Gastrocnemius medialis (tissue), 4 donors: ENCODE results near the gene CMKLR1. TPM values are rescaled to one million over a fixed set of nuclear protein-coding genes. Genes with fewer than 3 reads are reported as not detected.

Experiments
- ATAC-seq, 2 donors: fragments of 150-250 bp; one replicate each; pipeline ENCODE4 v1.9.1; 2016
- DNase-seq, 2 donors: peaks; one replicate each; pipeline ENCODE4 v3.0.0-alpha.2; 2019
- H3K27ac ChIP-seq, 4 donors: fragments of 200-600 bp; sonication (generic); 1 replicate in 1 of 4; 2 replicates in 3 of 4; pipeline ENCODE4 v1.5.1; 2016 to 2018; ENCODE audit warnings: mild to moderate bottlenecking in 2 of 4, moderate library complexity in 1 of 4
- H3K27me3 ChIP-seq, 3 donors: fragments of 200-600 bp; sonication (generic) in 2 of 3; 1 replicate in 1 of 3; 2 replicates in 2 of 3; pipeline versions ENCODE4 v1.5.1 to v1.6.0; 2016 to 2019; ENCODE audit warnings: mild to moderate bottlenecking in 1 of 3, moderate library complexity in 1 of 3
- H3K36me3 ChIP-seq, 2 donors: fragments of 200-600 bp; sonication (generic) in 1 of 2; one replicate each; pipeline ENCODE4 v1.5.1; 2017 to 2018
- H3K4me1 ChIP-seq, 2 donors: fragments of 200-600 bp; sonication (generic) in 1 of 2; one replicate each; pipeline ENCODE4 v1.5.1; 2016 to 2017; ENCODE audit warnings: mild to moderate bottlenecking in 2 of 2
- H3K4me3 ChIP-seq, 4 donors: fragments of 200-600 bp; sonication (generic) in 3 of 4; 1 replicate in 1 of 4; 2 replicates in 3 of 4; pipeline ENCODE4 v1.5.1; 2016 to 2019; ENCODE audit warnings: mild to moderate bottlenecking in 2 of 4
- H3K9me3 ChIP-seq, 3 donors: fragments of 200-600 bp; sonication (generic) in 2 of 3; 1 replicate in 1 of 3; 2 replicates in 2 of 3; pipeline ENCODE4 v1.5.1; 2016 to 2019
- CTCF ChIP-seq, 5 experiments: fragments of 450-650 bp in 3 of 5; fragments of 200-600 bp in 2 of 5; sonication (generic) in 2 of 5; IDR thresholded peaks in 4 of 5; conservative IDR thresholded peaks in 1 of 5; 1 replicate in 4 of 5; 2 replicates in 1 of 5; pipeline ENCODE4 v1.5.1; 2016 to 2019; ENCODE audit warnings: antibody characterized with exemption in 5 of 5, mild to moderate bottlenecking in 3 of 5, moderate library complexity in 3 of 5
- POLR2A ChIP-seq, 2 donors: fragments of 450-650 bp; IDR thresholded peaks; one replicate each; pipeline ENCODE4 v1.6.1; 2017; ENCODE audit warnings: antibody characterized with exemption in 2 of 2, mild to moderate bottlenecking in 2 of 2, moderate library complexity in 2 of 2
- in situ Hi-C, 4 donors: fragments of 200-750 bp; cut with MboI; loops; one replicate each; pipeline versions ENCODE4 v1.15.0 to v1.8.0; 2017; ENCODE audit warnings: low sequenced_read_pairs in 4 of 4
- intact Hi-C: fragments of 100-400 bp; cut with DNase I; formaldehyde crosslinking; loops from one replicate; pipeline ENCODE4 v1.15.1; 2023; ENCODE audit warnings: low total_unique reads
- total RNA-seq, 4 donors: library from RNA; depleted of rRNA; stranded (reverse); fragments of >200 nt; gene quantifications; one replicate each; pipeline versions ENCODE4 v1.1.0 to v1.2.3, GENCODE V29; 2016

Gene CMKLR1
- total RNA-seq, 4 donors from 2014 or later: 2.5 to 5.6 (median 4.4) TPM

GRCh38 chr12:108255252-108255602 lies 83.9 kb downstream of the CMKLR1 start:
- no peak for TF ChIP-seq POLR2A (IDR thresholded peaks at IDR 0.05)
- TF ChIP-seq CTCF (IDR thresholded peaks at IDR 0.05 in 4 of 5, conservative IDR thresholded peaks at IDR 0.05 in 1 of 5): no peak
- no peaks in the 10 kb centered on the region for H3K4me1 ChIP-seq
- in situ Hi-C loops (no loop called here), intact Hi-C loops (no loop called here)
- DNase-seq (no peak), ATAC-seq (no peak)
- H3K4me3 ChIP-seq: no peak overlapping the region
- peaks cover 0 to 2% (median 0%) of the 10 kb centered on the region in 3 donors for H3K27me3 ChIP-seq
- no peaks in the 10 kb centered on the region for H3K36me3 ChIP-seq
- no peak overlapping the region for H3K27ac ChIP-seq
- H3K9me3 ChIP-seq: no peaks in the 10 kb centered on the region

- no peak for DNase-seq
- TF ChIP-seq CTCF (IDR thresholded peaks at IDR 0.05 in 4 of 5, conservative IDR thresholded peaks at IDR 0.05 in 1 of 5) (no peak), POLR2A (IDR thresholded peaks at IDR 0.05) (no peak)
- ATAC-seq: no peak
Observed at GRCh38 chr12:108254517-108255251, 84.4 kb downstream of the CMKLR1 start.

GRCh38 chr12:108254030-108254429 lies 85.1 kb downstream of the CMKLR1 start:
- no peak for TF ChIP-seq CTCF (IDR thresholded peaks at IDR 0.05 in 4 of 5, conservative IDR thresholded peaks at IDR 0.05 in 1 of 5)
- no peaks in the 10 kb centered on the region for H3K36me3 ChIP-seq
- no peak for DNase-seq
- intact Hi-C loops (no loop called here), in situ Hi-C loops (no loop called here)
- H3K9me3 ChIP-seq: no peaks in the 10 kb centered on the region
- H3K27ac ChIP-seq: no peak overlapping the region
- no peak overlapping the region for H3K4me3 ChIP-seq
- H3K4me1 ChIP-seq: no peaks in the 10 kb centered on the region
- peaks cover 0 to 5% (median 0%) of the 10 kb centered on the region in 3 donors for H3K27me3 ChIP-seq
- ATAC-seq: no peak

More at GRCh38 chr12:108254517-108255251, 84.4 kb downstream of the CMKLR1 start:
- peaks cover 0 to 2% (median 0%) of the 10 kb centered on the region in 3 donors for H3K27me3 ChIP-seq
- no peak overlapping the region for H3K27ac ChIP-seq
- H3K9me3 ChIP-seq: no peaks in the 10 kb centered on the region
- in situ Hi-C loops: no loop called here
- intact Hi-C loops: no loop called here
- no peaks in the 10 kb centered on the region for H3K36me3 ChIP-seq
- H3K4me1 ChIP-seq: no peaks in the 10 kb centered on the region
- H3K4me3 ChIP-seq: no peak overlapping the region

GRCh38 chr12:108253540-108253939 lies 85.6 kb downstream of the CMKLR1 start:
- in situ Hi-C loops (no loop called here), intact Hi-C loops (no loop called here)
- H3K4me1 ChIP-seq: no peaks in the 10 kb centered on the region
- H3K4me3 ChIP-seq: no peak overlapping the region
- TF ChIP-seq CTCF (IDR thresholded peaks at IDR 0.05 in 4 of 5, conservative IDR thresholded peaks at IDR 0.05 in 1 of 5): no peak
- TF ChIP-seq POLR2A (IDR thresholded peaks at IDR 0.05): no peak
- ATAC-seq: no peak
- DNase-seq: no peak
- H3K9me3 ChIP-seq: no peaks in the 10 kb centered on the region
- peaks cover 0 to 5% (median 0%) of the 10 kb centered on the region in 3 donors for H3K27me3 ChIP-seq
- H3K36me3 ChIP-seq: no peaks in the 10 kb centered on the region
- no peak overlapping the region for H3K27ac ChIP-seq

- in situ Hi-C loops (no loop called here), intact Hi-C loops (no loop called here)
- Histone ChIP-seq H3K27me3 (peaks cover 0 to 8% (median 0%) of the 10 kb centered on the region in 3 donors), H3K9me3 (no peaks in the 10 kb centered on the region), H3K27ac (no peak overlapping the region), H3K4me3 (no peak overlapping the region), H3K4me1 (no peaks in the 10 kb centered on the region), H3K36me3 (no peaks in the 10 kb centered on the region)
- TF ChIP-seq POLR2A (IDR thresholded peaks at IDR 0.05) (no peak), CTCF (IDR thresholded peaks at IDR 0.05 in 4 of 5, conservative IDR thresholded peaks at IDR 0.05 in 1 of 5) (no peak)
- DNase-seq (no peak), ATAC-seq (no peak)
Observed at GRCh38 chr12:108252523-108252922, 86.6 kb downstream of the CMKLR1 start.
